ENCODE results near the gene TBC1D22A. TPM values are rescaled to one million over a fixed set of nuclear protein-coding genes. Genes with fewer than 3 reads are reported as not detected.

Gene TBC1D22A
- total RNA-seq, 2 experiments from 2014 or later = 22.3 to 43.9 TPM

DNA sequence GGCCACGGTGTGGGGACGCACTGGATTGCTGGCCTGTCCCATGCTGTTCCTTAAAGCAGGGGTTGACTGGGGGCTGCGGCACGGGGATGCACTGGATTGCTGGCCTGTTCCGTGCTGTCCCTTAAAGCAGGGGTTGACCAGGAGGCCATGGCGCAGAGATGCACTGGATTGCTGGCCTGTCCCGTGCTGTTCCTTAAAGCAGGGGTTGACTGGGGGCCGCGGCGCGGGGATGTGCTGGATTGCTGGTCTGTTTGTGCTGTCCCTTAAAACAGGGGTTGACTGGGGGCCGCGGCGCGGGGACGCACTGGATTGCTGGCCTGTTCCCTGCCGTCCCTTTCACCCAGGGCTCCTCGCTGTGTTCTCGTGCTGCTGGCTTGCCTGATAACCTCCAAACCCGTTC lies 383.4 kb downstream of the TBC1D22A start:
- no peak for TF ChIP-seq CTCF (conservative IDR thresholded peaks at IDR 0.05; ENCODE audit: low read length)
- no peak for TF ChIP-seq EZH2phosphoT487 (IDR thresholded peaks at IDR 0.05; ENCODE audit: borderline replicate concordance, low read depth, low read length)
- DNase-seq (ENCODE audit: low spot score) = no peak
- POLR2A ChIA-PET = no interaction called here
- Histone ChIP-seq H3K9me3 (ENCODE audit: low read length) (no peaks in the 10 kb centered on the region), H3K4me2 (ENCODE audit: low read length) (no peak overlapping the region), H3K4me3 (ENCODE audit: low read depth, low read length, poor library complexity, severe bottlenecking) (no peak overlapping the region), H3K9me2 (ENCODE audit: insufficient read depth, low read length) (no peaks in the 10 kb centered on the region), H3K79me2 (ENCODE audit: insufficient read depth, low read depth, low read length) (no peaks in the 10 kb centered on the region), H3K4me1 (ENCODE audit: insufficient read depth, low read length, poor library complexity, severe bottlenecking) (no peaks in the 10 kb centered on the region), H2AFZ (ENCODE audit: low read length) (no peak overlapping the region), H3K27ac (ENCODE audit: low read depth, low read length, poor library complexity, severe bottlenecking) (no peak overlapping the region), H3K36me3 (ENCODE audit: insufficient read depth, low read length) (no peaks in the 10 kb centered on the region), H4K20me1 (ENCODE audit: insufficient read depth, low read length) (no peaks in the 10 kb centered on the region)
- no TSS peak for BruUV-seq (replicated peaks)
- intact Hi-C loops (cut with micrococcal nuclease; ENCODE audit: unreplicated experiment) = no loop called here
- CTCF ChIA-PET (ENCODE audit: unreplicated experiment) = no interaction called here

DNA sequence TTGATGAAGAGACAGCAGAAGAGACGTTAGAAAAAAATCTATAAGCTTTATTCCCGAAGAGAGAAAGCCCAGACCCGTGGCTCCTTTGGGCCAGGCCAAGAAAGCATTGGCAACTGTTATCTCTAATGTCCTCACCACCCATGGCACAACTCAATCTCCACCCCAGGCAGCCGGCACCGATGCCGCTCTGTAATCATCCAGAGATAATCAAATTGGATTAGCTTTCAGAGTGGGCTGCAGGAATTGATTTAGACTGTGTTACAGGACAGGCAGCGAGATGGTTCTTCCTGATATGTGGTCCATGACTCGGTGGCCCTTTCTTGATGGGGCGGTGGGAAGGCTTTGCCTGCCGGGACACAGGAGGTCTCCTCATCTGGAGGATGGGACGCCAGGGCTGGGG lies 383.9 kb downstream of the TBC1D22A start:
- no peak for DNase-seq (ENCODE audit: low spot score)
- H2AFZ ChIP-seq (ENCODE audit: low read length) = no peak overlapping the region
- intact Hi-C loops (cut with micrococcal nuclease; ENCODE audit: unreplicated experiment) = no loop called here
- no peaks in the 10 kb centered on the region for H3K9me2 ChIP-seq (ENCODE audit: insufficient read depth, low read length)
- no peak for TF ChIP-seq CTCF (conservative IDR thresholded peaks at IDR 0.05; ENCODE audit: low read length)
- TF ChIP-seq EZH2phosphoT487 (IDR thresholded peaks at IDR 0.05; ENCODE audit: borderline replicate concordance, low read depth, low read length) = no peak
- H3K4me2 ChIP-seq (ENCODE audit: low read length) = no peak overlapping the region
- BruUV-seq (replicated peaks) = no TSS peak
- no peaks in the 10 kb centered on the region for H4K20me1 ChIP-seq (ENCODE audit: insufficient read depth, low read length)
- ChIA-PET POLR2A (no interaction called here), CTCF (ENCODE audit: unreplicated experiment) (no interaction called here)
- no peak overlapping the region for H3K4me3 ChIP-seq (ENCODE audit: low read depth, low read length, poor library complexity, severe bottlenecking)
- H3K27ac ChIP-seq (ENCODE audit: low read depth, low read length, poor library complexity, severe bottlenecking) = no peak overlapping the region
- H3K9me3 ChIP-seq (ENCODE audit: low read length) = no peaks in the 10 kb centered on the region
- H3K4me1 ChIP-seq (ENCODE audit: insufficient read depth, low read length, poor library complexity, severe bottlenecking) = no peaks in the 10 kb centered on the region
- H3K79me2 ChIP-seq (ENCODE audit: insufficient read depth, low read depth, low read length) = no peaks in the 10 kb centered on the region
- H3K36me3 ChIP-seq (ENCODE audit: insufficient read depth, low read length) = no peaks in the 10 kb centered on the region

GRCh38 chr22:47146941-47147340 lies 384.5 kb downstream of the TBC1D22A start:
- no peaks in the 10 kb centered on the region for H3K4me1 ChIP-seq (ENCODE audit: insufficient read depth, low read length, poor library complexity, severe bottlenecking)
- no peak overlapping the region for H3K4me3 ChIP-seq (ENCODE audit: low read depth, low read length, poor library complexity, severe bottlenecking)
- DNase-seq (ENCODE audit: low spot score) = no peak
- no peaks in the 10 kb centered on the region for H3K36me3 ChIP-seq (ENCODE audit: insufficient read depth, low read length)
- intact Hi-C loops (cut with micrococcal nuclease; ENCODE audit: unreplicated experiment) = no loop called here
- H3K4me2 ChIP-seq (ENCODE audit: low read length) = no peak overlapping the region
- H3K79me2 ChIP-seq (ENCODE audit: insufficient read depth, low read depth, low read length) = no peaks in the 10 kb centered on the region
- H3K9me3 ChIP-seq (ENCODE audit: low read length) = no peaks in the 10 kb centered on the region
- H4K20me1 ChIP-seq (ENCODE audit: insufficient read depth, low read length) = no peaks in the 10 kb centered on the region
- TF ChIP-seq EZH2phosphoT487 (IDR thresholded peaks at IDR 0.05; ENCODE audit: borderline replicate concordance, low read depth, low read length) (no peak), CTCF (conservative IDR thresholded peaks at IDR 0.05; ENCODE audit: low read length) (no peak)
- ChIA-PET CTCF (ENCODE audit: unreplicated experiment) (no interaction called here), POLR2A (no interaction called here)
- no TSS peak for BruUV-seq (replicated peaks)
- no peak overlapping the region for H3K27ac ChIP-seq (ENCODE audit: low read depth, low read length, poor library complexity, severe bottlenecking)
- H2AFZ ChIP-seq (ENCODE audit: low read length) = no peak overlapping the region
- no peaks in the 10 kb centered on the region for H3K9me2 ChIP-seq (ENCODE audit: insufficient read depth, low read length)

Data from OCI-LY7 (cell line).